GM15510 (cell line): ENCODE data around the gene WNT7B.

Experiments used
- POLR2A ChIP-seq: IDR thresholded peaks from 3 replicates; pipeline ENCODE4 v1.6.1; 2011; ENCODE audit warnings: borderline replicate concordance; ENCODE audit not compliant: insufficient read length; ENCODE audit errors: extremely low read depth

Gene WNT7B

GRCh38 chr22:45938913-45939312, 38.0 kb downstream of the WNT7B start:
- TF ChIP-seq POLR2A = no peak

- TF ChIP-seq POLR2A = no peak
Measured at GRCh38 chr22:45937960-45938359, 39.0 kb downstream of the WNT7B start.

GRCh38 chr22:45935573-45935972, 41.4 kb downstream of the WNT7B start:
- TF ChIP-seq POLR2A = no peak

- no peak for TF ChIP-seq POLR2A
Measured at GRCh38 chr22:45934659-45935341, 42.2 kb downstream of the WNT7B start.

- TF ChIP-seq POLR2A = no peak
Measured at GRCh38 chr22:45934168-45934564, 42.8 kb downstream of the WNT7B start.

GRCh38 chr22:45933506-45934167, 43.3 kb downstream of the WNT7B start:
- no peak for TF ChIP-seq POLR2A

- no peak for TF ChIP-seq POLR2A
Measured at GRCh38 chr22:45932071-45932470, 44.9 kb downstream of the WNT7B start.

GRCh38 chr22:45931042-45931441, 45.9 kb downstream of the WNT7B start:
- TF ChIP-seq POLR2A = no peak

- TF ChIP-seq POLR2A = no peak
Measured at GRCh38 chr22:45930324-45930723, 46.6 kb downstream of the WNT7B start.

- no peak for TF ChIP-seq POLR2A
Measured at GRCh38 chr22:45929649-45930048, 47.3 kb downstream of the WNT7B start.

GRCh38 chr22:45928726-45929368, 48.1 kb downstream of the WNT7B start:
- TF ChIP-seq POLR2A = no peak

- no peak for TF ChIP-seq POLR2A
Measured at GRCh38 chr22:45927059-45927458, 49.9 kb downstream of the WNT7B start.

- TF ChIP-seq POLR2A = no peak
Measured at GRCh38 chr22:45926433-45926832, 50.5 kb downstream of the WNT7B start.

- TF ChIP-seq POLR2A = no peak
Measured at GRCh38 chr22:45925811-45926351, 51.1 kb downstream of the WNT7B start.

- no peak for TF ChIP-seq POLR2A
Measured at GRCh38 chr22:45923835-45924234, 53.1 kb downstream of the WNT7B start.
